ENCODE data around the gene PF4V1. TPM values are rescaled to one million over a fixed set of nuclear protein-coding genes. Genes with fewer than 3 reads are reported as not detected.

Gene PF4V1
- total and polyA plus RNA-seq, 9 donors, result not detected

DNA sequence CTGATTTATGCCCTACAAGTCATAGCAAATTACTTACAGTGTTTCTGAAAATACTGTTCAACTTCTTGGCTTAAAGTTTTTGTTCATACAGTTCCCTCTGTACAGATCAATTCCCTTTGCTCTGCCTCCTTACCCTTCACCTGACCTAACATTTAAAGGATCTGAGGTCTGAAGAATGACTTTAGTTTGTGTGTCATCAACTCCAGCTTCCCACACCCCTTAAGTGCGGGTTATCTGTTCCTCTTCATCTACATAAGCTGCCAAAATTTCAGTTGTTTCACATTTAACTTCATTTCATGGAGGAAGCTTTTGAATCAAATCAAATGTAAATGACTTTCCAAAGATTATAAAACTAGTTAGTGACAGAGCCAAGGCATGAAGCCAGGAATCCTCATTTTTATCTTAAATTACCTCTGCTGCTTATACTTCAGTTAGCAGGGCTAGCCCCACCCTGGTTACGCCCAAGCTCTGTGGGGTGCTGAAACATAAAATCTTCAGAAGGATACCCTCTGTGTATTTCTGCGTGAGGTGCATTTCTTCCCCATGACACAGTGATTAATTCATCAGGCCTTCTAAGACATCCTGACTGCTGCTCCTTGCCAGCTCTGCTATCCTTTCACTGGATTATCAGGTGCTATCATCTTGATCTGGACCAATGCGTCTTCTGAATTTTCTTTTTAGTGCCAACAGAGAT is 32.6 kb downstream of the PF4V1 start:
- H3K9me3 ChIP-seq, result no peaks in the 10 kb centered on the region
- no peaks in the 10 kb centered on the region for H3K4me1 ChIP-seq (ENCODE audit: insufficient read depth)
- TF ChIP-seq, protein P1, sequence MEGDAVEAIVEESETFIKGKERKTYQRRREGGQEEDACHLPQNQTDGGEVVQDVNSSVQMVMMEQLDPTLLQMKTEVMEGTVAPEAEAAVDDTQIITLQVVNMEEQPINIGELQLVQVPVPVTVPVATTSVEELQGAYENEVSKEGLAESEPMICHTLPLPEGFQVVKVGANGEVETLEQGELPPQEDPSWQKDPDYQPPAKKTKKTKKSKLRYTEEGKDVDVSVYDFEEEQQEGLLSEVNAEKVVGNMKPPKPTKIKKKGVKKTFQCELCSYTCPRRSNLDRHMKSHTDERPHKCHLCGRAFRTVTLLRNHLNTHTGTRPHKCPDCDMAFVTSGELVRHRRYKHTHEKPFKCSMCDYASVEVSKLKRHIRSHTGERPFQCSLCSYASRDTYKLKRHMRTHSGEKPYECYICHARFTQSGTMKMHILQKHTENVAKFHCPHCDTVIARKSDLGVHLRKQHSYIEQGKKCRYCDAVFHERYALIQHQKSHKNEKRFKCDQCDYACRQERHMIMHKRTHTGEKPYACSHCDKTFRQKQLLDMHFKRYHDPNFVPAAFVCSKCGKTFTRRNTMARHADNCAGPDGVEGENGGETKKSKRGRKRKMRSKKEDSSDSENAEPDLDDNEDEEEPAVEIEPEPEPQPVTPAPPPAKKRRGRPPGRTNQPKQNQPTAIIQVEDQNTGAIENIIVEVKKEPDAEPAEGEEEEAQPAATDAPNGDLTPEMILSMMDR (IDR thresholded peaks at IDR 0.05), result no peak
- no peak for TF ChIP-seq EP300 (IDR thresholded peaks at IDR 0.05)
- TF ChIP-seq POLR2A (IDR thresholded peaks at IDR 0.05), result no peak
- intact Hi-C loops (cut with DNase I), result no loop called here
- DNase-seq, result no peak
- no peaks in the 10 kb centered on the region for H3K27me3 ChIP-seq
- H3K36me3 ChIP-seq, result no peaks in the 10 kb centered on the region
- H3K4me3 ChIP-seq, result no peak overlapping the region
- 84 to 90% (median 87%) methylated on average over 4 of the region's 4 CpGs for WGBS, 3 donors
- no peak overlapping the region for H3K27ac ChIP-seq

DNA sequence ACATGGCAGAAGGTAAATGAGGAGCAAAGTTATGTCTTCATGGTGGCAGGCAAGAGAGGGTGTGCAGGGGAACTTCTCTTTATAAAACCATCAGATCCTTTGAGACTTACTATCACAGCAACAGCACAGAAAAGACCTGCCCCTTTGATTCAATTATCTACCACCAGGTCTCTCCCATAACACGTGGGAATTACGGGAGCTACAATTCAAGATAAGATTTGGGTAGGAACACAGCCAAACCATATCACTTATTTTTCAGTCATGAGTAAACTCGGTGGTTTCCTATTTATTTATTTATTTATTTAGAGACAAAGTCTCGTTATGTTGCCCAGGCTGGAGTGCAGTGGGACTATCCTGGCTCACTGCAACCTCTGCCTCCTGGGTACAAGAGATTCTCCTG is 38.2 kb downstream of the PF4V1 start:
- Histone ChIP-seq H3K9me3 (no peaks in the 10 kb centered on the region), H3K27me3 (no peaks in the 10 kb centered on the region), H3K36me3 (no peaks in the 10 kb centered on the region), H3K4me3 (no peak overlapping the region), H3K27ac (no peak overlapping the region), H3K4me1 (ENCODE audit: insufficient read depth) (no peaks in the 10 kb centered on the region)
- no peak for DNase-seq
- TF ChIP-seq POLR2A (IDR thresholded peaks at IDR 0.05) (no peak), EP300 (IDR thresholded peaks at IDR 0.05) (no peak)
- WGBS, 3 donors, result 41 to 51% (median 47%) methylated on average over 4 of the region's 4 CpGs
- intact Hi-C loops (cut with DNase I), result no loop called here

DNA sequence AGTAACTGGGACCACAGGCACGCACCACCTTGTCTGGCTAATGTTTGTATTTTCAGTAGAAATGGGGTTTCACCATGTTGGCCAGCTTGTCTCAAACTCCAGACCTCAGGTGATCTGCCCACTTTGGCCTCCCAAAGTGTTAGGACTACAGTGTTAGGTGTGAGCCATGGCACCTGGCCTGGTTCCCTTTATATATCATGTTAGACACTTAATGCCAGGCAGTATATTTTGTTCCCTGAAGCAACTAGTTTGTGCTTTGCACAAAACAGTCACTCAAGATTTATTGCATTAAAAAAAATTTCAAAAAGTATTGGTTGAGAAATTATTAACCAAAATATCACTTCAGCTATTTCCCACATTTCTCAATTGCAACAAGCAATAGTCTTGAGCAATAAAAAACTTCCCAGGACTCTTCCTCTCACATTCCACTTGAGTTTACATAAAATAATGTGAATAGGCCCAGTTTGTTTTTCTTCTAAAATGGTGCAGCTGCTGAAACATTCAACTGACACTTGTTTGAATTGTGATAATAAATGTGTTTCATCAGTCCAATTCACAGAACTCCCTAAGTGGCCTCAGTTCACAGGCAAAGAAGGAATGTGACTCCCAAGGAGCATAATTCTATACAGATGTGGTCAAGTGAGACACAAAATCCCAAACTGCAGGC is 38.8 kb downstream of the PF4V1 start:
- Histone ChIP-seq H3K9me3 (no peaks in the 10 kb centered on the region), H3K36me3 (no peaks in the 10 kb centered on the region), H3K27ac (no peak overlapping the region), H3K4me3 (no peak overlapping the region), H3K4me1 (ENCODE audit: insufficient read depth) (no peaks in the 10 kb centered on the region), H3K27me3 (no peaks in the 10 kb centered on the region)
- no peak for DNase-seq
- TF ChIP-seq POLR2A (IDR thresholded peaks at IDR 0.05) (no peak), EP300 (IDR thresholded peaks at IDR 0.05) (no peak)
- TF ChIP-seq, protein P1 (IDR thresholded peaks at IDR 0.05), result no peak
- WGBS, 3 donors, result 89 to 100% (median 98%) methylated on average over 1 of the region's 1 CpG
- intact Hi-C loops (cut with DNase I), result no loop called here

DNA sequence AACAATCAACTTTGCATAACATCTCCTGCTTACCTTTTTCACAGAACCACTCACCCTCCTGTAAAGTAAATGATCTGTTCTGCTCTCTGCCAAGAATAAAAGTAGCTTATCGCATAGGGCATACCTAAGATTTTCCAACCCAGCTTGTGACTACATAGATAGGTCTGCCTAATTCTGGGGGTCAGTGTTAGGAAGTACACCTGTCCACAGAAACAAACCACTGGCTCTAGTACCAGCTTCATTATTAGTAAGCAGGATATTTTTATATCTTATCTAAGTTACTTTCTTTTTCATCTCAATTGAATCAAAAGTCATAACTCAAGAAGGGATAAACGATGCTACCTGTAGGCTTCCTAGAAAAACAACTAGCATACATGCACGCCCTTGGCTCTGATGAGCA is 39.9 kb downstream of the PF4V1 start:
- DNase-seq, result no peak
- TF ChIP-seq EP300 (IDR thresholded peaks at IDR 0.05) (no peak), POLR2A (IDR thresholded peaks at IDR 0.05) (no peak)
- TF ChIP-seq, protein P1 (IDR thresholded peaks at IDR 0.05), result no peak
- 77 to 88% (median 88%) methylated on average over 3 of the region's 3 CpGs for WGBS, 3 donors
- Histone ChIP-seq H3K4me1 (ENCODE audit: insufficient read depth) (no peaks in the 10 kb centered on the region), H3K27me3 (no peaks in the 10 kb centered on the region), H3K9me3 (no peaks in the 10 kb centered on the region), H3K36me3 (no peaks in the 10 kb centered on the region), H3K4me3 (no peak overlapping the region), H3K27ac (no peak overlapping the region)
- intact Hi-C loops (cut with DNase I), result no loop called here

DNA sequence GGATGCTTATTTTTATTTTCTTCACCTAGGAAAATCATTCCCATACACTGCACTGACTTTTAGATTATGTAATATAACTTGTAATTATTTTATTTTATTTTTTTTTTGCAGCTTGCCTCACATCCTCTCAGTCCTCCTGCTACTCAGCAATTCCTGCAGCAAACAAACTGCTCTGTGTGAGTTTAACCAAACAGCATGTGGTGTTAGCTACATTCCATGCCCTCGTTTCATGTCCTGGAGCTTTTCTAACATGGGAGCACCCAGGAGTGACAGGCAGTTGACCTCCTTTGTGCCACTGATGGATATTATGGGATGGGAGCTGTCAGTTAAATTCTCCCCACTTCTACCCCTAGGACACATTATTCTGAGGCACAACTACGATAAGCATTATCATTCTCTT is 40.9 kb downstream of the PF4V1 start:
- no peak for DNase-seq
- Histone ChIP-seq H3K36me3 (no peaks in the 10 kb centered on the region), H3K9me3 (no peaks in the 10 kb centered on the region), H3K27ac (no peak overlapping the region), H3K4me3 (no peak overlapping the region), H3K4me1 (ENCODE audit: insufficient read depth) (no peaks in the 10 kb centered on the region), H3K27me3 (no peaks in the 10 kb centered on the region)
- WGBS, 3 donors, result 53 to 73% (median 60%) methylated on average over 2 of the region's 2 CpGs
- intact Hi-C loops (cut with DNase I), result no loop called here
- TF ChIP-seq, protein P1 (IDR thresholded peaks at IDR 0.05), result no peak
- TF ChIP-seq POLR2A (IDR thresholded peaks at IDR 0.05), result no peak
- TF ChIP-seq EP300 (IDR thresholded peaks at IDR 0.05), result no peak
